GM12865 (cell line): ENCODE measurements around the gene SMC6.

Experiments used
- DNase-seq: peaks from one replicate; pipeline ENCODE4 v3.0.0; 2010; ENCODE audit warnings: low read depth
- H3K4me3 ChIP-seq: 2 replicates; pipeline ENCODE4 v1.5.1; 2011; ENCODE audit warnings: mild to moderate bottlenecking, low read depth, low read length, control low read depth
- TF ChIP-seq, protein P1 (sequence below): IDR thresholded peaks from 2 replicates; pipeline ENCODE4 v1.5.1; 2011; ENCODE audit warnings: low read length, control low read depth, low read depth, inconsistent platforms; ENCODE audit not compliant: insufficient read depth; ENCODE audit errors: missing control alignments

Gene SMC6

DNA sequence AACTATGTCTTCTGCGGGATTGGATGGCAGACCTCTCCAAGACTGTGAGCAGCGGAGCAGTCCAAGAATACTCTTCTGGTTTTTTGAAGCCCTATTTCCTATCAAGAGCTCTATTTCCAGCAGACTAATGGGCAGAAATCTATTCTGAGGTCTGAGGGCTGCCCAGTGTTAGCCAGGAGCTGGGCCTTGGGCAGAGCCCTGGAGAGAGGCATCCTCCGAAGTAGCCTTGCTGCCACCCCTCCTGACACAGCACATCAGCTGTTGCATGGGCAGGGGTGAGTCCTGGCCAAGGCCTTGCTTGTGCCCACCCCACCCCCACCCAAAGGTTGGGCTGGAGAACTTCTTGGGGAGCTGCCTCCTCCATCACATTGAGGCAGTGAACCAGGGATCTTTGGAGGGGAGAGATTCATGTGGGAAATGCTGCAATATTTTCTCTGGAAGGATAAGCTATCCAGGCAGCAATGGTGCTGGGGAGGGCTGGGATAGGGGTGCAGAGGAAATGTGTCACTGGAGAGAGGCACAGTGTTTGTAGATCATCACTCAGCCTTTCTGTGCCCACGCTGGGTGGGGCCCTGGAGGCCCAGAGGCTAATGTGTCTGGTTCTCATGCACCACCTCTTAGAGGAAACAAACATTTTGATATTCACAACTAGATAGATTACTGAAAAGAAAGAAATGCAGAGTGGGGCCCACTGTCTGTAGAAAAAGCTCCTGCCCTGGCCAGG lies 108.5 kb downstream of the SMC6 start:
- TF ChIP-seq, protein P1, sequence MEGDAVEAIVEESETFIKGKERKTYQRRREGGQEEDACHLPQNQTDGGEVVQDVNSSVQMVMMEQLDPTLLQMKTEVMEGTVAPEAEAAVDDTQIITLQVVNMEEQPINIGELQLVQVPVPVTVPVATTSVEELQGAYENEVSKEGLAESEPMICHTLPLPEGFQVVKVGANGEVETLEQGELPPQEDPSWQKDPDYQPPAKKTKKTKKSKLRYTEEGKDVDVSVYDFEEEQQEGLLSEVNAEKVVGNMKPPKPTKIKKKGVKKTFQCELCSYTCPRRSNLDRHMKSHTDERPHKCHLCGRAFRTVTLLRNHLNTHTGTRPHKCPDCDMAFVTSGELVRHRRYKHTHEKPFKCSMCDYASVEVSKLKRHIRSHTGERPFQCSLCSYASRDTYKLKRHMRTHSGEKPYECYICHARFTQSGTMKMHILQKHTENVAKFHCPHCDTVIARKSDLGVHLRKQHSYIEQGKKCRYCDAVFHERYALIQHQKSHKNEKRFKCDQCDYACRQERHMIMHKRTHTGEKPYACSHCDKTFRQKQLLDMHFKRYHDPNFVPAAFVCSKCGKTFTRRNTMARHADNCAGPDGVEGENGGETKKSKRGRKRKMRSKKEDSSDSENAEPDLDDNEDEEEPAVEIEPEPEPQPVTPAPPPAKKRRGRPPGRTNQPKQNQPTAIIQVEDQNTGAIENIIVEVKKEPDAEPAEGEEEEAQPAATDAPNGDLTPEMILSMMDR = no peak
- no peak for DNase-seq
- H3K4me3 ChIP-seq = no peak overlapping the region

DNA sequence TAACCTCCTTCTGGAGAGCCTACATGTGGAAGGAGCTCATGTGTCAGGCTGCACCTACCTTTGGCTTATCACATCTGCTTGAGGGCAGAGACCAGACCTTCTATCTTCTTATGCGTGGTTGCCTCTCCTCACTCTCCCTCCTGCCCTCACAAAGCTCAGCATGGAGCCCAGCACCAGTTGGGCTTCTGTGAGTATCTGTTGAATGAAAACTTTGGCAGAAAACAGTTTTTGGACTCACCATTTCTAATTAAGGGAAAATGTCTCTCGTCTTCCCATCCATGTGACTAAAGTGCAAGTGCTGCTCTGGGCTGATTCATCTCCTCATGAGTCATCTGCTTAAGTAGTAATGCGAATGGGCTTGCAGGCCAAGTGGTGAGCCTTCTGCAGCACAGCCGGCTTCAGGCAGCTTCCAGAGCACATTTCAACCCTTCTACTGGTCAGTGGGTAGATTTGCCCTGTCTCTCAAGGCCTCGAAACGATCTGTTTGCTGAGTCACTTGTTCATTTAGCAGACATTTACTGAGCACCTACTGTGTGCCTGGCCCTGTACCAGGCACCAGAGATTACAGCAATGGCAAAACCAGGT lies 110.5 kb downstream of the SMC6 start:
- no peak for DNase-seq
- TF ChIP-seq, protein P1 = no peak
- no peak overlapping the region for H3K4me3 ChIP-seq

DNA sequence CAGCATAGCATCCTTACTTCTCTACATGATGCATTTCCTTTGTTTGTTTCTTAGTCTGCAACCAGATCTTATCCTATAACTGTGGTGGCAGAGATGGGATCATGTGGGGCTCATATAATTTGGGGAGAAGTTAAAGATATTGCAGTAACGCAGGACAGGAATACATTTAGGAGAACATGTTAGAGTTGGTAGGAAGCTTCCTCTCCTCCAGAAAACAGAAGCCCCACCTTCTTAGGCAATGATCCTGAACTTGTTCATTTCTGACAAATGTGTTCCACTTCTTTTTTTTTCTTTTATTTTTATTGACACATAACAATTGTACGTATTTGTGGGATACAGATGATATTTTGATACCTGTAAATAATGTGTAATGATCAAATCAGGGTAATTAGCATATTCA lies 113.2 kb downstream of the SMC6 start:
- no peak overlapping the region for H3K4me3 ChIP-seq
- no peak for DNase-seq
- TF ChIP-seq, protein P1 = no peak

DNA sequence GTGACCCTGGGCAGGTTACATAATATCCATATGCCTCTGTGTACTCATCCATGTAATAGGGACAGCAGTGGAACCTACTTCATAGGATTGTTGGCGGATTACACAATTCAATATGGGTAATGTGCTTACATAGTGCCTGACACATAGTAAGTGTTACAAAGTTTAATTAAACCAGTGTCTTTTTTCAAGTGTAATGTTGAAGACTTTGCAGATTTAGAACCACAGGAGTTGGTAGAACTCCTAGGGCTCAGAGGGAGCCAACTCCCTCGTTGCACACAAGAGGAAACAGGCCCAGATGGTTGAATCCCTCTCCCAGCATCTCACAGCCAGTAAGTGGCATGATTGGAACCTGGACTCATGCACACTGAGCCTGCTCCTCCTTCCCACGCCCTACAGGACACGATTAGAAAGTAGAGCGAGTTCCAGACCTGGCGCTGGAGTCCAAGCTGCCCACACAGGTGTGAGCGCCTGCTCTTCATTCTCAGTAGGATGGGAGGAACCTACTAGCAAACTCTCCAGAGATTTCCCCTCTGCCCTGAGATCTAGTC lies 115.3 kb downstream of the SMC6 start:
- DNase-seq = no peak
- TF ChIP-seq, protein P1 = no peak
- H3K4me3 ChIP-seq = no peak overlapping the region

DNA sequence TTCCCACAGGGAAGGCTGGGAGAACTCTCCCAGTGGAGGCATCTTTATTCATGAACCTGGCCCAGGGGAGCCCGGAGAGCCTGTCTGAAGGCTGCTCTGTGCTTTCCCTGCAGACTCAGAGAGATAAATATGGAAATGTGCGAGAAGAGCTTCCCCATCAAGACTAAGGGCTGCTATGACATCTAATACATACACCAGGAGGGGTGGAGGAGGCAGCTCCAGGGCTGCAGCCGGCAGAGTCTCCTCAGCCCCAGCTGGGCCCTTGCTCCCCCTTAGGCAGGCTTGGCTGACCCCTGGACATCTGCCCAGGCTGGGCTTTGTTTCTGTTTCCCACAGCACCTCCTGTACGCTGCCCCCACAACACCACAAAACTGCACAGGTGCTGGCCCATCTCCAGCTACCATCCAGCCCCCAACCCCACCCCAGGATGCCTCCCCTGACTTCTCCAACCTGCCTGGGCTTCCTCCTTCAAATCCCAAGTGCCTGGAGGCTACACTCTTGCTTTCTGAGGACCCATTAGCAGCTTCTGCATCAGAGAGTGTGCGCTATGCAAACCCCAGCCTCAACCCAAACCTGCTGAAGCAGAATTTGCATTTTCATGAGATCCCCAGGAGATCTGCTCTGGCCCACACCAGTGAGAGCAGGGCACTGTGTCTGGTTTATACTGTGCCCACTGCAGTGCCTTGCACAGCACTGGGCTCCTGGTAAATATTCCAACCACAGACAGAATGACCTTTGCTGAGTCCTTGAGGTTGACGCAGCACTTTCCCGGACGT lies 116.3 kb downstream of the SMC6 start:
- H3K4me3 ChIP-seq = no peak overlapping the region
- TF ChIP-seq, protein P1 = no peak
- DNase-seq = no peak

DNA sequence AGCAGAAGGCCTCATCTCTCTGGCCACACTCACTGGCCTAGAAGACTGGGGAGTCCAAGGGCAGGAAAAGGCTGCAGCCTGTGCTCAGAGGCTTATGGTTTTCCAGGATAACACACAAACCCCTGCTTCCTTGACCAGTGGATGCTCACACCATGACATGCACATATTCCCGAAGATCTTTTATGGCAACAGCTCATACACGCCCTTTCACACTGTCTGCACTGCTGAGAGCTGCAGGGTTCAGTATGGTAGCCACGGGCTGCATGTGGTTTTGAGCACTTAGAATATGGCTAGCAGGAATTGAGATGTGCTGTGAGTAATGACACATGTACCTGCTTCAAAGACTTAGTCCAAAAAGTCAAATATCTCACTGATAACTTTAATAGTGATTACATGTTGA lies 117.4 kb downstream of the SMC6 start:
- TF ChIP-seq, protein P1 = no peak
- DNase-seq = no peak
- H3K4me3 ChIP-seq = no peak overlapping the region
